Common myeloid progenitor, CD34-positive (primary cell): ENCODE measurements around the gene CLDN1.

Experiments
- CTCF ChIA-PET: fragments of 350-600 bp; sonication (Branson Sonifier 250); formaldehyde crosslinking; loops from one replicate; lab custom pipeline; 2021; ENCODE audit warnings: antibody characterized with exemption; lab: Charles Lee
- POLR2A ChIA-PET: fragments of 350-600 bp; sonication (Branson Sonifier 250); formaldehyde crosslinking; loops from one replicate; lab custom pipeline; 2021; ENCODE audit warnings: antibody characterized with exemption; lab: Charles Lee
- DNase-seq, 3 donors: peaks; one replicate each; pipeline versions ENCODE4 v3.0.0 to v3.0.0-alpha.2; 2013
- H3K27ac ChIP-seq, 2 experiments: 1 replicate in 1 of 2; 2 replicates in 1 of 2; pipeline ENCODE4 v1.7.0; 2013; ENCODE audit warnings: inconsistent platforms in 2 of 2, low read length in 2 of 2, mild to moderate bottlenecking in 2 of 2, low read depth in 1 of 2, moderate library complexity in 1 of 2; ENCODE audit not compliant: severe bottlenecking in 2 of 2, insufficient read depth in 1 of 2, poor library complexity in 1 of 2
- H3K27me3 ChIP-seq, 5 experiments: replicated peaks in 2 of 5; 1 replicate in 3 of 5; 2 replicates in 2 of 5; pipeline versions ENCODE4 v1.6.1 to v1.7.0; 2013; ENCODE audit warnings: low read length in 4 of 5, mild to moderate bottlenecking in 2 of 5, moderate library complexity in 2 of 5, inconsistent platforms in 1 of 5; ENCODE audit not compliant: insufficient read depth in 5 of 5, control insufficient read depth in 4 of 5
- H3K36me3 ChIP-seq, 4 experiments: 1 replicate in 2 of 4; 2 replicates in 2 of 4; pipeline versions ENCODE4 v1.6.1 to v1.7.0; 2013; ENCODE audit warnings: low read length in 3 of 4, control low read depth in 1 of 4, mild to moderate bottlenecking in 1 of 4; ENCODE audit not compliant: control insufficient read depth in 4 of 4, insufficient read depth in 4 of 4
- H3K4me1 ChIP-seq, 4 experiments: 1 replicate in 3 of 4; 2 replicates in 1 of 4; pipeline versions ENCODE4 v1.6.1 to v1.7.1; 2013; ENCODE audit warnings: low read length in 3 of 4, mild to moderate bottlenecking in 3 of 4, control low read depth in 1 of 4, inconsistent platforms in 1 of 4, moderate library complexity in 1 of 4; ENCODE audit not compliant: control insufficient read depth in 4 of 4, insufficient read depth in 4 of 4; ENCODE audit errors: control extremely low read depth in 1 of 4
- H3K4me3 ChIP-seq, 7 experiments: 1 replicate in 4 of 7; 2 replicates in 3 of 7; pipeline versions ENCODE4 v1.5.1 to v1.7.0; 2013; ENCODE audit warnings: mild to moderate bottlenecking in 7 of 7, low read length in 6 of 7, moderate library complexity in 6 of 7, inconsistent platforms in 2 of 7, low read depth in 2 of 7, control low read depth in 1 of 7; ENCODE audit not compliant: insufficient read depth in 4 of 7, control insufficient read depth in 1 of 7; ENCODE audit errors: extremely low read depth in 1 of 7
- H3K9me3 ChIP-seq, 5 experiments: 1 replicate in 4 of 5; 2 replicates in 1 of 5; pipeline versions ENCODE4 v1.6.1 to v1.7.1; 2013; ENCODE audit warnings: low read length in 4 of 5, mild to moderate bottlenecking in 2 of 5, inconsistent platforms in 1 of 5, low read depth in 1 of 5, moderate library complexity in 1 of 5; ENCODE audit not compliant: control insufficient read depth in 4 of 5, insufficient read depth in 2 of 5; ENCODE audit errors: control extremely low read depth in 1 of 5
- WGBS: methylation state at CpG from one replicate; pipeline ENCODE4 v1.1.5; 2013; ENCODE audit not compliant: insufficient coverage; 5-methylcytosine and 5-hydroxymethylcytosine counted together

The CLDN1 gene

DNA sequence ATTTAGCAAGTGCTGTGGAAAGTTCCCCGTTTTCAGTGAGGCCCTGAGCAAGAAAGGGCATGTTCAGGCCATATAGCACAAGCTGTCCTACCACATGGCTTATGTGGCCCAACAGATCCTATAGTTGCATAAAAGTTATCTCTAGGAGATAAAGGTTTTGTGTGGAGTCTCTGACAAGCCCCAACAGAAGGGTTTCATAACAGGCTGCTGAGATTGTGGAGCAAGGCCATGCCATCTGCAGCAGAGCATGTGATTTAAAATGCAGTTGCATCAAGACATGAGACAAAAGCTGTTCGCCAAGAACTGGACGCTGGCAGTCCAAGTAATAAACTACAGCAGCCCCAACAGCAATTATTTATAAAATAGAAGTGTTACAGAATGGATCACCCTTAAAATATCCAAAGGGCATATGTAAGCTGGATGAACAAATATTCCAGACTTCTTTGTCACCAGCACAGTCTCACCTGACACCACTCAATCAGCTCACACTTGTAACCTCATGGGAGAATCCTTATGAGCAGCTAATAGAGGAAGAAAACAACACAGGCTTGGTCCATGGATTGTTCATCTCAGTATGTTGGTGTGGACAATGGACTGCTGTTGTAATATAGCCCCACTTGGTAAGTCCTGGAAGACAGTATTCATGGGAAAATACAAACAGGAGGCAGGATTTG, 14.4 kb upstream of the CLDN1 start:
- DNase-seq = no peak
- Histone ChIP-seq H3K27ac (no peak overlapping the region), H3K4me1 (peaks cover 0 to 4% (median 2%) of the 10 kb centered on the region in 4 experiments), H3K36me3 (no peaks in the 10 kb centered on the region), H3K4me3 (no peak overlapping the region), H3K9me3 (no peaks in the 10 kb centered on the region), H3K27me3 (peaks cover 0 to 5% (median 2%) of the 10 kb centered on the region in 5 experiments)
- 86% methylated on average over 1 of the region's 3 CpGs for WGBS
- ChIA-PET POLR2A (no interaction called here), CTCF (interaction anchor here (1.0 to 1.4 kb wide), 2 partner anchors 19 to 120 kb away, joined by 3 read pairs; no protein-coding TSS in a partner anchor)

DNA sequence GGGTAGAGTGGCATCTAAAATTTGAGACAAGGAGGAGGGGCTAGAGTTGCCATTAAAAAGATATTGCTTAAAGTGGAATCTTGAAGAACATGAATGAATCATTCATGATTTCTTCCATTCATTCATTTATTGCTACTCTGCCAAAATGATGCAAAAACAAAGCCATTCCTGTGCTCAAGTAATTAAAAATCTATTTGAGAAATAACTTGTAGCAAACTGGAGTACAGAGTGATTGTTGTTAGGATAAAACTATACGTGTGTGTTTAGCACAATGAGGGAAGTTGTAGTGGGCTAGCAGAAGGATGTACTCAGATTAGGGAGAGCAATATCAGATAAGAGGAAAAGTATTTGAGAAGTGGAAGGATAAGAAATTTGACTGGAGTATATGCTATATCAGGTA, 11.7 kb upstream of the CLDN1 start:
- 45% methylated on average over 1 of the region's 1 CpG for WGBS

GRCh38 chr3:190330936-190331734, 8.9 kb upstream of the CLDN1 start:
- Histone ChIP-seq H3K9me3 (no peaks in the 10 kb centered on the region), H3K4me1 (no peaks in the 10 kb centered on the region), H3K36me3 (no peaks in the 10 kb centered on the region), H3K4me3 (no peak overlapping the region), H3K27ac (no peak overlapping the region), H3K27me3 (peaks cover 0 to 27% (median 2%) of the 10 kb centered on the region in 5 experiments)
- CTCF ChIA-PET = no interaction called here
- DNase-seq = no peak
- POLR2A ChIA-PET = no interaction called here
- WGBS = 100% methylated on average over 1 of the region's 3 CpGs

More for the DNA sequence above, 11.7 kb upstream of the CLDN1 start:
- DNase-seq = no peak
- CTCF ChIA-PET = interaction anchor here (1.7 kb wide), 1 partner anchor 110 kb away, joined by 5 read pairs; no protein-coding TSS in a partner anchor
- no peaks in the 10 kb centered on the region for H3K36me3 ChIP-seq
- H3K27me3 ChIP-seq = peaks cover 0 to 10% (median 2%) of the 10 kb centered on the region in 5 experiments
- peaks cover 0 to 2% (median under 1%) of the 10 kb centered on the region in 4 experiments for H3K4me1 ChIP-seq
- POLR2A ChIA-PET = no interaction called here
- no peaks in the 10 kb centered on the region for H3K9me3 ChIP-seq
- no peak overlapping the region for H3K4me3 ChIP-seq
- H3K27ac ChIP-seq = no peak overlapping the region

DNA sequence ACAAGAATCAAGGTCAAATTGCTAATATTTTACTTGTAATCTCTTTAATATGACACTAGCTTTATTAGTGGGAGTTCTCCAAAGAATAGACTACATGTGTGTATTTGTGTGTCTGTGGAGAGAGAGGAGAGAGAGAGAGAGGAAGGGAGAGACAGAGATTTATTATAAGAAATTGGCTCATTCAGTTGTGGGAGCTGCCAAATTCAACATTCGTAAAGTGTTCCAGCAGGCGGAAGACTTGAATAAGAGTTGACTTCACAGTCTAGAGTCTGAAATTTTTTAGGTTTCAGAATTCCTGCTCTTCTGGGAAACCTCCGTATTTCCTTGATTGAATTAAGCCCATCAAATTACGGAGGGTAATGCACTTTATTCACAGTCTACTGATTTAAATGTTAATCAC, 4.7 kb upstream of the CLDN1 start:
- WGBS = 85% methylated on average over 3 of the region's 4 CpGs
- H3K4me1 ChIP-seq = peaks cover 0 to 18% (median 14%) of the 10 kb centered on the region in 4 experiments
- DNase-seq = no peak
- H3K4me3 ChIP-seq = no peak overlapping the region
- no peaks in the 10 kb centered on the region for H3K36me3 ChIP-seq
- CTCF ChIA-PET = no interaction called here
- H3K9me3 ChIP-seq = no peaks in the 10 kb centered on the region
- peaks cover 2 to 51% (median 5%) of the 10 kb centered on the region in 5 experiments for H3K27me3 ChIP-seq
- POLR2A ChIA-PET = no interaction called here
- no peak overlapping the region for H3K27ac ChIP-seq

- no peak overlapping the region for H3K4me3 ChIP-seq
- no peak overlapping the region for H3K27ac ChIP-seq
- no peak for DNase-seq
- CTCF ChIA-PET = interaction anchor here (0.9 kb wide), 1 partner anchor 726 kb away, joined by 3 read pairs; no protein-coding TSS in a partner anchor
- POLR2A ChIA-PET = no interaction called here
- peaks cover 2 to 57% (median 8%) of the 10 kb centered on the region in 5 experiments for H3K27me3 ChIP-seq
- H3K9me3 ChIP-seq = no peaks in the 10 kb centered on the region
- WGBS = 88% methylated on average over 1 of the region's 4 CpGs
- H3K4me1 ChIP-seq = peaks cover 0 to 20% (median 17%) of the 10 kb centered on the region in 4 experiments
- no peaks in the 10 kb centered on the region for H3K36me3 ChIP-seq
Observed at GRCh38 chr3:190326361-190326760, 4.1 kb upstream of the CLDN1 start.

- no peaks in the 10 kb centered on the region for H3K36me3 ChIP-seq
- peaks cover 0 to 20% (median 17%) of the 10 kb centered on the region in 4 experiments for H3K4me1 ChIP-seq
- POLR2A ChIA-PET = no interaction called here
- H3K27ac ChIP-seq = no peak overlapping the region
- peaks cover 2 to 60% (median 12%) of the 10 kb centered on the region in 5 experiments for H3K27me3 ChIP-seq
- no peaks in the 10 kb centered on the region for H3K9me3 ChIP-seq
- 100% methylated on average over 1 of the region's 1 CpG for WGBS
- CTCF ChIA-PET = interaction anchor here (0.9 to 1.1 kb wide), 2 partner anchors 34 to 727 kb away, joined by 3 to 4 read pairs; no protein-coding TSS in a partner anchor
- H3K4me3 ChIP-seq = no peak overlapping the region
- no peak for DNase-seq
Observed at GRCh38 chr3:190325923-190326322, 3.7 kb upstream of the CLDN1 start.
